HG03354 (cell line): ENCODE results near the gene POLR3GL.
A peak's percentile ranks its signal among the peaks of the same experiment; 100 is the strongest.

Experiments used
- ATAC-seq: cut with Tn5 transposase; IDR thresholded peaks from one replicate; pipeline ENCODE4 v1.9.1; 2021; ENCODE audit warnings: mild to moderate bottlenecking; ENCODE audit not compliant: unreplicated experiment, poor library complexity, severe bottlenecking

POLR3GL gene

GRCh38 chr1:145987926-145988325, 23.4 kb downstream of the POLR3GL start:
- ATAC-seq = no peak

- no peak for ATAC-seq
Measured at GRCh38 chr1:145988773-145989172, 24.3 kb downstream of the POLR3GL start.

- ATAC-seq = no peak
Measured at GRCh38 chr1:145990249-145990855, 25.9 kb downstream of the POLR3GL start.

DNA sequence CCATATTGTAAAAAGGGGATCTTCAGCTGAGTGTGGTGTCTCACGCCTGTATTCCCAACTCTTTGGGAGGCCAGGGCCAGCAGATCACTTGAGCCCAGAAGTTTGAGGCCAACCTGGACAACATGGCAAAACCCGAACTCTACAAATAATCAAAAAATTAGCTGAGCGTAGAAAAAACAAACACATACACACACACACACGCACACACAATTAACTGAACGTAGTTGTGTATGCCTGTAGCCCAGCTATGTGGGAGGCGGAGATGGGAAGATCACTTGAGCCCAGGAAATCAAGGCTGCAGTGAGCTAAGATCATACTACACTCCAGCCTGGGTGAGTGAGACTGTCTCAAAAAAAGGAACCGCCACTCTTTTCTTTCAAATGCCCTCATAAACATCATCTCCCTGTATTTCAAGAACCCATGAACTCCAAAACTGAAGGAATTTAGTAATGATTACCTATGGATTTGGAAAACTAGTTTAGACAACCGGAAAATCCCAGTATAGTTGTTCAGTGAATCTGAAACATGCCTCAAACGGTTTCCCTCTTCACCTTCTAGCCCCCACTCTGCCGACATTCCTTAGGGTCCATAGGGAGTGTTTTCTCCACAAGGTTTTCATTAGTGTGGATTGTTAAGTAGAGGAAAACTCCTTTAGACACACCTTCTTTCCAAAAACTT, 27.4 kb downstream of the POLR3GL start:
- ATAC-seq = no peak

- no peak for ATAC-seq
Measured at GRCh38 chr1:145992502-145992936, 28.0 kb downstream of the POLR3GL start.

DNA sequence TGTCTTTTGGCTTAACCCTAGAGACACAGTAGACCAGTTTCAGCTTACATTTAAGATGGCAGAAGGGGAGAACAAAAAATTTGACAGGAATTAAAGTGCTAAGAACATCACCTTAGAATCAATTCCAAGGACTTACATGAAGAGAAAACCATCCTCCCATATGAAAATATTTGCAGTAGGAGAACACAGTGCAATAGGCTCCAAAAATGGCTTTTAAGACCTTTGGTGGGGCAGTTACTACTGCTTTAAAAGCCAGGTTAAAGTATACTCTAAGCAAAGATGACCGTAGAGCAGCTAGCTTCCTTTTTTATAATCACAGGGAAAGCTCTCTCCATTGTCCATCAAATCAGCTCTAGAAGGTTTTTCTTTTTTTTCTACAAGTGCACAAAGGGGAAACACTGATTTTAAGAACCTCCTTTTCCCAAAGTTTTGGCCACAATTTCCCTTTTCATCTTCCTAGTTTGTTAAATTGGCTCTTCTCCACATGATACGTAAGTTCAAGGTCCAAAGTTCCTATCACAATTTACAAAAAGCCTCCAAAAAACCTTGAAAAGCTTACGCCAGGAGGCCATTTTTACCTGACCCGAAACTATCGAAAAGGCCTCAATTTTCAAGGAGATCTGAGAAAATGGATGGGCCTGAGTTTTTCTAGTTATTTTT, 28.6 kb downstream of the POLR3GL start:
- no peak for ATAC-seq

DNA sequence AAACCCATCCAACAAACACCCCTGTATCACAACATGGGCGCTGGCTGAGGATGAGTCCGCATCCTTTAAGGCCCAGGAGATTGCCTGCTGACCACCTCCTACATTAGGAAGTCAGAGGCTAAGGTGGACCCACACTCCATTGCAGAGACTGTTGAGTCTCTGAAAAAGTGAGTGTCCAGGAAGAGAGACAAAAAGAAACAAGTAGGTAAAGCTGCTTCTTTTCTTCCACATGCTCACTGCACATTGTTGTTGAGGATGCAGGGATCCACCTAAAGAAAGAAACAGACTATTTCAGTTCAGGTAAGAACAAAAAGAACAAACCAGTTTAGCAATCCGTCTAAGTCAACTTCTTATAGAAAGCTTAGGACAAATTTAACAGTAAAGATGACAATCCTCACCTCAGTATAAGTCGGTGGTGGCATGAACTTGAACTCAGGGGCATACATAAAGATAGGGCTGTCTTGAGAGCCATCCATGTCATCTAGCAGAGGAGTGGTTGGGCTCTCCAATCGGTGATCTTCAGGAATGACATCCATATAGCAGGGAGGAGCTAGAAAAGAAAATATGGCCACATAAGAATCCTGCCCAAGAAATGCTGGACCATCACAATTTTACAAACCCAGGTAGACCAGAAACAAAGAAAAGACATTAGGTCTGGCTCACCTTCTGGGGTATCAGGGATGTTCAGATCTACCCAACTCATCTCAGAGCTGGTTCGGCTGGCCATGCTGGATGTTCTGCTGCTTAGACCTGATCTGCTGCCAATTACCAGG, 29.3 kb downstream of the POLR3GL start:
- ATAC-seq = no peak

DNA sequence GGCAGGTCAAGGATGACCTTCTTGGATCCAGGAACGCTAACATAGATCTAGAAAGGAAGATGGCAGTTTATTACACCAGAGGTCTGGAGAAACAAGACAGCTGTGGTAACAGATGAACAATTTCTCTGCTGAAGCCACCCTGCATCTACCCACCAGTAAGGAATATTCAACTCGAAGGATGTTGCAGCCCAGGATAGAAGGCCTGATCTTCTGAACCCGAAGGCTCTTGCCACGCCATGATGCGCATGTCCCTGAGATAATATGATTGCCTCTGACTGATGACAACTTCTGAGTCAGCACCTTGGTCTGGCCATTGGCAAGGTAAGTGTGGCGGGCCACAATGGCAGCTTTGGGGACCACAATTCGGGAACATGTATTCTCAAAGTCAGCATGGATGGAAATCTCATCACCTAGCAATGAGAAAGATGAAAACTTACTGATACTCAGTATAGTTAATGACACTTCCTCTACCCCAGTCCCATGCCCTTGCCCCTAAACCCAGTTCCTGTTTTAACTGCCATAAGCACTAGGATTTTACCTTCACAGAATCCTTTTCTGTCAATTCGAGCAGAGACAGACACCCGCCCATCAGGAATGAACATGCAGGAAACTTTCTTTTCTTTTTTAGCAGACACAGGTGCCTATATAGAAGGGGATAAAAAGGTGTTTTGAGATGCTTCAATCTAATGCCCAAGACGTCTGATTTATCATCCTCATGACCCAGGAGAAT, 30.1 kb downstream of the POLR3GL start:
- ATAC-seq = no peak

DNA sequence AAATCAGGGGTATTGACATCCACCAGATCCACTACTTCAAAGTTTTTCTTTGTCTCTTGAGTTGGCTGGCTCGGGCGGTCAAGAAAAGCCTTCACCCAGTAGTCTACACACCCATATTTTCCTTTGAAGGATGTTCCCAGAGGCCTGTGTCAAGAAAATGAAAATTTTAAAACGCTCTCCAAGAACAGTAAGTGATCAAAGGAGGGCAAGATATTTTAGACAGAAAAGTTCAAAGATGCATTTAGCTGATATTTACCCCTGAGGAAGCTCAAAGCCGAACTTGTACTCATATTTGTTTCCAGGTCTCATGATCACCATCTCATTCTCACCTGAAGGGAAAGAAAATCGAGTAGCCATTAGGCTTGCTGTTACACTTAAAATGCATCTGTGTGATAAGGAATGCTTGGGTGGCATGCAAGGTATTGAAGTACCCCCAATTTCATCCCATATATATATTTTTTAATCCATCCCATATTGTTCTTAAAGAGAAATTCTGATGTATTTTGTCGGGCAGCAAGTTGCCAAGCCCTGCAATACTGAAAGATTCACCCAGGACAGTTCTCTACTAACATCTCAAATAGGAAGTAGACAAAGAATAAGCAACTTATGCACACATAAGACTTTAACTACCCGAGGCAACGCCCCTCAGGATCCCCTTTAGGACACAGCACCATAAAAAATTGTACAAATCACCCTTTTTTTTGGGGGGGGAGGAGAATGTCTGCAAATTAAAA, 30.8 kb downstream of the POLR3GL start:
- no peak for ATAC-seq

GRCh38 chr1:145995964-145996432, 31.5 kb downstream of the POLR3GL start:
- no peak for ATAC-seq

GRCh38 chr1:145996433-145997015, 32.0 kb downstream of the POLR3GL start, which contains the start of gene TXNIP:
TXNIP (minus strand) TSS chr1:145996579; CDS start chr1:145996266, 313 bp downstream.
- ATAC-seq = peak; percentile 88

DNA sequence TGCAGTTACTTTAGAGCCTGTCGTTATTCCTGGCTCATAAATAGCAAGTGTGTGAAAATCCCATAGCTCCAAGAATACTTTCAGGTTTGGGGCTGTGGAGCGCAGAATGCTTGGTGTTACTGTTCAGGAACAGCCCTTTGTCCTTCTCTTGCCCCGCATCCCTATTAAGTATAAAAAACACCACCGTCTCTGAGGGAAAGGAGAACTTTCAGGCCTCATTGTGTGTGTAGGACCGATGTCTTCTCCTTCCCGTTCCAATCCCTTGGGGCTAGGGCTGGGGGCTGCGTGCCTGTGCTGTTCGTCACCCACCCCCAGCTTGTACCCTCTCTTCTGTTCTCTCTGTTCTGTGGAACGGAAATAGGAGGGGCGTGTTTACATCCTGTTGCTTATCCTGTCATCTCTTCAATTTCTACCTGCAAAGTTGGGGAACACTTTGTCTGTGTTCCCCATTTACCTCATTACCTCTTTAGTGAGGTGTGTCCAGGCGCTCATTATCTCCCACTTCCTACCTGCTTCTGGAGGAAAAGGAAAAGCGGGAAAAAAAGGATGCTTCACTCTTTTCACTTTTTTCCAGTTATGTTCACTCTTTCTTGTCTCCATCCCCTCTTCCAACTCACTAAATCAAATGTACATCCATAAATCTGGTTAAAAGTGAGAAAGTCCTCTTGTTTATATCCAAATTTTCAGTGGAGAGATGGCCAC, 32.7 kb downstream of the POLR3GL start:
- peak; percentile 47 for ATAC-seq

GRCh38 chr1:145997718-145998023, 33.2 kb downstream of the POLR3GL start:
- ATAC-seq = no peak

- ATAC-seq = no peak
Measured at GRCh38 chr1:145999321-146000024, 35.0 kb downstream of the POLR3GL start.

DNA sequence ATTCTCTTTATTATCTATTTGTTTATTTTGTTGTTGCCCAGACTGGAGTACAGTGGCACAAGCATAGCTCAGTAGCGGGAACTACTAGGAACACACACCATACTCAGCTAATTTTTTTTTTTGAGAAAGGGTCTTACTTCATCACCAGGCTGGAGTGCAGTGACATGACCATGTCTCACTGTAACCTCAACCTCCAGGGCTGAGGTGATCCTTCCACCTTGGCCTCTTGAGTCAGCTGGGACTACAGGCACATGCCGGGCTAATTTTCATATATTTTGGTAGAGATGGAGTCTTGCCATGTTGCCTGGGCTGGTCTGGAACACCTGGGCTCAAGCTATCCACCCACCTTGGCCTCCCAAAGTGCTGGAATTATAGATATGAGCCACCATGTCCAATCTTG, 37.2 kb downstream of the POLR3GL start:
- ATAC-seq = no peak

- ATAC-seq = no peak
Measured at GRCh38 chr1:146007489-146008133, 43.1 kb downstream of the POLR3GL start.

DNA sequence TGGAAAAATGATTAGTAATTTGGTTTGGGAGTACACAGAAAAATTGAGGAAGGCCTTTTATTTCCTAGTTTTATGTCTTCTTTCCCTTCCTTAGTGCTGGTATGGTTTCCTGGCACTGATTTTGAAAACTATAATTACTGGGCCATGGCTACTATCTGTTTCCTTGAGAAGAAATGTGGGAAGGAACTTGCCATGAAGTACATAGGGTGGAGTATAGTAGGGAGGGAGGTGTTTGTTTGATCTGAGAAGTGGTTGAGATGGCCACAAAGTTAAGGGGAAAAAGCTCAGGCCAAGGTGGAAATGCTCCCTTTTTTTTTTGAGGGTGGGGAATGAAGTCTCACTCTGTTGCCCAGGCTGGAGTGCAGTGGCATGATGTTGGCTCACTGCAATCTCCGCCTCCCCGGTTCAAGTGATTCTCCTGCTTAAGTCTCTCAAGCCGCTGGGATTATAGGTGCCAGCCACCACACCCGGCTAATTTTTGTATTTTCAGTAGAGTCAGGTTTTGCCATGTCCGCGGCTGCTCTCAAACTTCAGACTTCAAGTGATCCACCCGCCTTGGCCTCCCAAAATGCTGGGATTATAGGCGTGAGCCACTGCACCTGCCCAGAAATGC, 45.7 kb downstream of the POLR3GL start:
- ATAC-seq = no peak
